CD14-positive monocyte (primary cell): Measurements from ENCODE around the gene PCSK4. TPM values are rescaled to one million over a fixed set of nuclear protein-coding genes. Genes with fewer than 3 reads are reported as not detected.
A peak's percentile ranks its signal among the peaks of the same experiment; 100 is the strongest.

Experiments used
- DNase-seq, 3 donors: peaks; one replicate each; pipeline ENCODE4 v3.0.0-alpha.2; 2011 to 2022
- H2AFZ ChIP-seq: 2 replicates; pipeline ENCODE4 v1.6.0; 2012; ENCODE audit warnings: mild to moderate bottlenecking, low read depth, low read length, inconsistent platforms; ENCODE audit not compliant: insufficient read depth, poor library complexity, severe bottlenecking
- H3K27ac ChIP-seq, 2 donors: 1 replicate in 1 of 2; 2 replicates in 1 of 2; pipeline ENCODE4 v1.5.1; 2012 to 2013; ENCODE audit warnings: low read length in 2 of 2, control low read depth in 1 of 2, inconsistent platforms in 1 of 2, low read depth in 1 of 2, mild to moderate bottlenecking in 1 of 2
- H3K27me3 ChIP-seq, 2 donors: one replicate each; pipeline versions ENCODE4 v1.6.0 to v1.6.1; 2011 to 2013; ENCODE audit warnings: low read length in 2 of 2; ENCODE audit not compliant: control insufficient read depth in 2 of 2, insufficient read depth in 2 of 2
- H3K36me3 ChIP-seq, 2 donors: replicated peaks in 1 of 2; 1 replicate in 1 of 2; 2 replicates in 1 of 2; pipeline versions ENCODE4 v1.5.1 to v1.6.1; 2012 to 2013; ENCODE audit warnings: low read length in 2 of 2, control low read depth in 1 of 2, inconsistent platforms in 1 of 2, mild to moderate bottlenecking in 1 of 2; ENCODE audit not compliant: insufficient read depth in 2 of 2, control insufficient read depth in 1 of 2
- H3K4me1 ChIP-seq, 2 donors: 1 replicate in 1 of 2; 2 replicates in 1 of 2; pipeline versions ENCODE4 v1.5.1 to v1.6.1; 2012 to 2013; ENCODE audit warnings: low read length in 2 of 2, control low read depth in 1 of 2, inconsistent platforms in 1 of 2, mild to moderate bottlenecking in 1 of 2, moderate library complexity in 1 of 2; ENCODE audit not compliant: insufficient read depth in 2 of 2, control insufficient read depth in 1 of 2
- H3K4me2 ChIP-seq: replicated peaks from 2 replicates; pipeline ENCODE3; 2012; ENCODE audit warnings: low read length, moderate library complexity, mild to moderate bottlenecking; ENCODE audit not compliant: poor library complexity, severe bottlenecking; ENCODE audit errors: extremely low read depth
- H3K4me3 ChIP-seq, 3 experiments: fragments of 200-600 bp in 1 of 3; sonication (generic) in 1 of 3; replicated peaks in 1 of 3; 1 replicate in 2 of 3; 2 replicates in 1 of 3; pipeline ENCODE4 v1.5.1; 2011 to 2013; ENCODE audit warnings: low read length in 3 of 3, mild to moderate bottlenecking in 3 of 3, control low read depth in 2 of 3, low read depth in 2 of 3, inconsistent platforms in 1 of 3, moderate library complexity in 1 of 3
- H3K79me2 ChIP-seq: 2 replicates; pipeline ENCODE4 v1.6.0; 2012; ENCODE audit warnings: mild to moderate bottlenecking, control low read depth, inconsistent platforms, low read length, moderate library complexity; ENCODE audit not compliant: insufficient read depth
- H3K9ac ChIP-seq: 2 replicates; pipeline ENCODE4 v1.6.0; 2017; ENCODE audit warnings: low read length, mild to moderate bottlenecking; ENCODE audit not compliant: insufficient read depth, poor library complexity, severe bottlenecking
- H3K9me3 ChIP-seq, 2 donors: replicated peaks in 1 of 2; 1 replicate in 1 of 2; 2 replicates in 1 of 2; pipeline versions ENCODE4 v1.5.1 to v1.6.1; 2012 to 2013; ENCODE audit warnings: low read length in 2 of 2, control low read depth in 1 of 2; ENCODE audit not compliant: control insufficient read depth in 1 of 2, insufficient read depth in 1 of 2
- H4K20me1 ChIP-seq: 2 replicates; pipeline ENCODE4 v1.6.0; 2012; ENCODE audit warnings: mild to moderate bottlenecking, low read length, control low read depth, moderate library complexity; ENCODE audit not compliant: insufficient read depth
- H3K27ac Mint-ChIP-seq, 7 donors: one replicate each; pipeline ENCODE4 v1.8.0; 2020; ENCODE audit warnings: mild to moderate bottlenecking in 7 of 7, mixed read lengths in 7 of 7, moderate library complexity in 6 of 7, inconsistent platforms in 2 of 7
- H3K27me3 Mint-ChIP-seq, 3 donors: one replicate each; pipeline ENCODE4 v1.8.0; 2021 to 2022; ENCODE audit warnings: low read depth in 3 of 3, mild to moderate bottlenecking in 3 of 3, mixed read lengths in 3 of 3, moderate library complexity in 3 of 3, inconsistent platforms in 1 of 3
- H3K36me3 Mint-ChIP-seq, 2 donors: one replicate each; pipeline ENCODE4 v1.8.0; 2020; ENCODE audit warnings: mixed read lengths in 2 of 2, inconsistent platforms in 1 of 2, mild to moderate bottlenecking in 1 of 2
- H3K4me1 Mint-ChIP-seq: one replicate; pipeline ENCODE4 v1.8.0; 2020; ENCODE audit warnings: mild to moderate bottlenecking, mixed read lengths
- H3K4me3 Mint-ChIP-seq, 2 donors: one replicate each; pipeline ENCODE4 v1.8.0; 2020; ENCODE audit warnings: mild to moderate bottlenecking in 2 of 2, mixed read lengths in 2 of 2, moderate library complexity in 1 of 2
- H3K9me3 Mint-ChIP-seq, 7 donors: one replicate each; pipeline ENCODE4 v1.8.0; 2020 to 2022; ENCODE audit warnings: mixed read lengths in 7 of 7, mild to moderate bottlenecking in 6 of 7, moderate library complexity in 6 of 7, inconsistent platforms in 2 of 7
- WGBS: methylation state at CpG from one replicate; pipeline ENCODE4 v1.1.5; 2013; ENCODE audit warnings: missing lambda C conversion rate; ENCODE audit not compliant: insufficient coverage; 5-methylcytosine and 5-hydroxymethylcytosine counted together
- intact Hi-C, 2 donors: fragments of 100-400 bp; cut with micrococcal nuclease; formaldehyde crosslinking; loops; one replicate each; pipeline versions ENCODE4 v1.15.0 to v1.15.1; 2023
- polyA plus RNA-seq, 3 donors: library from polyadenylated mRNA; depleted of rRNA in 1 of 3; unstranded in 2 of 3; stranded (reverse) in 1 of 3; fragments of 300-500 nt in 2 of 3; fragments of >200 nt in 1 of 3; fragmentation: Illumina TruSeq in 2 of 3; gene quantifications; 1 replicate in 2 of 3; 2 replicates in 1 of 3; pipeline ENCODE4 v1.2.3, GENCODE V29; 2012 to 2021
- TF ChIP-seq, protein P1 (sequence below): fragments of 200-600 bp; IDR thresholded peaks from one replicate; pipeline ENCODE4 v1.8.0; 2022; ENCODE audit warnings: antibody characterized with exemption, mild to moderate bottlenecking

PCSK4 gene
- polyA plus RNA-seq, 3 donors: 0.34 to 1.0 TPM; not detected in 1

DNA sequence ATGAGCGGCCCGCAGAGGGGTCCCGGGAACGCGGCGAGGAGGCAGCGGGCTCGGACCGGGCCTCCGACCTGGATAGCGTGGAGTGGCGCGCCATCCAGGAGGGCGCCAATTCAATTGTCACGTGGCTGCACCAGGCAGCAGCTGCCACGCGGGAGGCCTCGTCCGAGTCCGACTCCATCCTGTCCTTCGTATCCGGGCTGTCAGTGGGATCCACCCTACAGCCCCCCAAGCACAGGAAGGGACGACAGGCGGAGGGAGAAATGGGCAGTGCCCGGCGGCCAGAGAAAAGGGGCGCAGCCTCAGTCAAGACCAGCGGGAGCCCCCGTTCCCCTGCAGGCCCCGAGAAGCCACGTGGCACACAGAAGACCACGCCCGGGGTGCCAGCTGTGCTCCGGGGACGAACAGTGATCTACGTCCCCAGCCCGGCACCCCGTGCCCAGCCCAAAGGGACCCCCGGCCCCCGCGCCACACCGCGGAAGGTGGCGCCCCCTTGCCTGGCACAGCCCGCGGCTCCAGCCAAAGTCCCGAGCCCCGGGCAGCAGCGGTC is 21.8 kb downstream of the PCSK4 start:
- intact Hi-C loops: no loop called here
- H3K36me3 ChIP-seq: no peaks in the 10 kb centered on the region
- H3K9me3 ChIP-seq: peaks cover 8 to 17% of the 10 kb centered on the region in 2 donors
- H4K20me1 ChIP-seq: peaks cover 84% of the 10 kb centered on the region
- TF ChIP-seq, protein P1, sequence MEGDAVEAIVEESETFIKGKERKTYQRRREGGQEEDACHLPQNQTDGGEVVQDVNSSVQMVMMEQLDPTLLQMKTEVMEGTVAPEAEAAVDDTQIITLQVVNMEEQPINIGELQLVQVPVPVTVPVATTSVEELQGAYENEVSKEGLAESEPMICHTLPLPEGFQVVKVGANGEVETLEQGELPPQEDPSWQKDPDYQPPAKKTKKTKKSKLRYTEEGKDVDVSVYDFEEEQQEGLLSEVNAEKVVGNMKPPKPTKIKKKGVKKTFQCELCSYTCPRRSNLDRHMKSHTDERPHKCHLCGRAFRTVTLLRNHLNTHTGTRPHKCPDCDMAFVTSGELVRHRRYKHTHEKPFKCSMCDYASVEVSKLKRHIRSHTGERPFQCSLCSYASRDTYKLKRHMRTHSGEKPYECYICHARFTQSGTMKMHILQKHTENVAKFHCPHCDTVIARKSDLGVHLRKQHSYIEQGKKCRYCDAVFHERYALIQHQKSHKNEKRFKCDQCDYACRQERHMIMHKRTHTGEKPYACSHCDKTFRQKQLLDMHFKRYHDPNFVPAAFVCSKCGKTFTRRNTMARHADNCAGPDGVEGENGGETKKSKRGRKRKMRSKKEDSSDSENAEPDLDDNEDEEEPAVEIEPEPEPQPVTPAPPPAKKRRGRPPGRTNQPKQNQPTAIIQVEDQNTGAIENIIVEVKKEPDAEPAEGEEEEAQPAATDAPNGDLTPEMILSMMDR: no peak
- no peak overlapping the region for H3K27ac Mint-ChIP-seq
- no peak for DNase-seq
- no peak overlapping the region for H3K4me3 ChIP-seq
- H3K36me3 Mint-ChIP-seq: peaks cover 0 to 3% of the 10 kb centered on the region in 2 donors
- WGBS: 4% methylated on average over 49 of the region's 49 CpGs
- H3K9me3 Mint-ChIP-seq: peaks cover 0 to 19% (median 2%) of the 10 kb centered on the region in 7 donors
- H2AFZ ChIP-seq: no peak overlapping the region
- peaks cover 61 to 67% of the 10 kb centered on the region in 2 donors for H3K27me3 ChIP-seq
- no peak overlapping the region for H3K27ac ChIP-seq
- H3K4me2 ChIP-seq: peak overlapping the region; percentile 2
- peak overlapping the region in 1 of 2 donors; percentile 26 for H3K4me3 Mint-ChIP-seq
- H3K9ac ChIP-seq: no peak overlapping the region
- H3K27me3 Mint-ChIP-seq: peaks cover 47 to 83% (median 60%) of the 10 kb centered on the region in 3 donors
- peaks cover 19% of the 10 kb centered on the region for H3K4me1 Mint-ChIP-seq
- no peaks in the 10 kb centered on the region for H3K79me2 ChIP-seq
- H3K4me1 ChIP-seq: peaks cover 25 to 41% of the 10 kb centered on the region in 2 donors

DNA sequence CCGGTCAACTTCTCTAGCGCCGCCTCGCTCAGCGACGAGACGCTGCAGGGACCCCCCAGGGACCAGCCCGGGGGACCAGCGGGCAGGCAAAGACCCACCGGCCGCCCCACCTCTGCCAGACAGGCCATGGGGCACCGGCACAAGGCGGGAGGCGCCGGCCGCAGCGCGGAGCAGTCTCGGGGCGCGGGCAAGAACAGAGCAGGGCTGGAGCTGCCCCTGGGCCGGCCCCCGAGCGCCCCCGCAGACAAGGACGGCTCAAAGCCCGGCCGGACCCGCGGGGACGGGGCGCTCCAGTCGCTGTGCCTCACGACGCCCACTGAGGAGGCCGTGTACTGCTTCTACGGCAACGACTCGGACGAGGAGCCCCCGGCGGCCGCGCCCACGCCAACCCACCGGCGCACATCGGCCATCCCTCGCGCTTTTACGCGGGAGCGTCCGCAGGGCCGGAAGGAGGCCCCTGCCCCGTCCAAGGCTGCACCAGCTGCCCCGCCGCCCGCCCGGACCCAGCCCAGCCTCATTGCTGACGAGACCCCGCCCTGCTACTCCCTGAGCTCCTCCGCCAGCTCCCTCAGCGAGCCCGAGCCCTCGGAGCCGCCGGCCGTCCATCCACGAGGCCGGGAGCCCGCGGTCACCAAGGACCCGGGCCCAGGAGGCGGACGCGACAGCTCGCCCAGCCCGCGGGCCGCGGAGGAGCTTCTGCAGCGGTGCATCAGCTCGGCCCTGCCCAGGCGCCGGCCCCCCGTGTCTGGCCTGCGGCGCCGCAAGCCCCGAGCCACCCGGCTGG is 22.5 kb downstream of the PCSK4 start:
- no peak for DNase-seq
- Mint-ChIP-seq H3K36me3 (no peaks in the 10 kb centered on the region), H3K9me3 (peaks cover 0 to 16% (median 2%) of the 10 kb centered on the region in 7 donors), H3K27me3 (peaks cover 46 to 80% (median 54%) of the 10 kb centered on the region in 3 donors), H3K4me1 (peaks cover 16% of the 10 kb centered on the region), H3K4me3 (no peak overlapping the region), H3K27ac (no peak overlapping the region)
- H3K27ac ChIP-seq: no peak overlapping the region
- TF ChIP-seq, protein P1: no peak
- peaks cover 8 to 17% of the 10 kb centered on the region in 2 donors for H3K9me3 ChIP-seq
- WGBS: 3% methylated on average over 92 of the region's 92 CpGs
- no peak overlapping the region for H2AFZ ChIP-seq
- peaks cover 25 to 41% of the 10 kb centered on the region in 2 donors for H3K4me1 ChIP-seq
- peaks cover 58 to 61% of the 10 kb centered on the region in 2 donors for H3K27me3 ChIP-seq
- H3K4me2 ChIP-seq: peak overlapping the region; percentile 2
- H4K20me1 ChIP-seq: peaks cover 77% of the 10 kb centered on the region
- H3K36me3 ChIP-seq: no peaks in the 10 kb centered on the region
- no peak overlapping the region for H3K4me3 ChIP-seq
- H3K79me2 ChIP-seq: no peaks in the 10 kb centered on the region
- intact Hi-C loops: no loop called here
- H3K9ac ChIP-seq: no peak overlapping the region
